HG03354 (cell line): Measurements from ENCODE around the gene ITSN2.
A peak's percentile ranks its signal among the peaks of the same experiment; 100 is the strongest.
"Not testable (repeated sequence)": the region's sequence is repeated elsewhere in the genome, so short reads cannot be mapped to it uniquely, and the experiment has no call there.

Experiments
- ATAC-seq: cut with Tn5 transposase; IDR thresholded peaks from one replicate; pipeline ENCODE4 v1.9.1; 2021; ENCODE audit warnings: mild to moderate bottlenecking; ENCODE audit not compliant: unreplicated experiment, poor library complexity, severe bottlenecking

Gene ITSN2

DNA sequence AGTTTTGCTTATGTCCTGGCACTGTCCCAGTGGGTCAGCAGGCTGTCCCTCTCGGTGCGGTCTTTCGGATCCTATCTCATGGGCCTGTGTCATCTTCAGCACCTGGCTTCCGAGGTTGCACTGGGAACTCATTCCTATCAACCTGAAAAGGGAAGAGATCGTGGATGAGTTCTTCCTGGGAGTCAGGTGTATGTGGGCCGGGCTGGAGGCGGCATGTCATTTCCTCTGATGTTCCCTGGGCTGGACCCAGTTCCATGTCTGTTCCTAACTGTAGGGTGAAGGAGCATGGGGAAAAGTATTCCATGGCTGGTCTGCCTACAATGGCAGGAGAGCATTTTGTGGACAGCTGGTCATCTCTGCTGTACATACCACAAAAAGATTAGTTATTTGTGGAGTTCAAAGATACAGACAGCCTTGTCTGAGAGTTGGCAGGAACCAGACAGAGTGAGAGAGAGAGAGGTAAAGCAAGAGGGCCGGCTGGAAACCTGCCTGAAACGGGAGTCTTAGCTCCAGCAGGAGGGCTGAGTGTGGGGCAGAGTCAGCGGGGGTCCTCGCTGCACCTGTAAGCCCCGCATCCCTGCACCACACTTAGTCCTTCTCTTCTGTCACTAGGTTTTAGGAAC is 160.3 kb downstream of the ITSN2 start:
- ATAC-seq = no peak

- not testable (repeated sequence) for ATAC-seq
These were observed 163.1 kb downstream of the ITSN2 start for GRCh38 chr2:24197213-24197612.

- no peak for ATAC-seq
These were observed 168.5 kb downstream of the ITSN2 start for GRCh38 chr2:24191848-24192247.

DNA sequence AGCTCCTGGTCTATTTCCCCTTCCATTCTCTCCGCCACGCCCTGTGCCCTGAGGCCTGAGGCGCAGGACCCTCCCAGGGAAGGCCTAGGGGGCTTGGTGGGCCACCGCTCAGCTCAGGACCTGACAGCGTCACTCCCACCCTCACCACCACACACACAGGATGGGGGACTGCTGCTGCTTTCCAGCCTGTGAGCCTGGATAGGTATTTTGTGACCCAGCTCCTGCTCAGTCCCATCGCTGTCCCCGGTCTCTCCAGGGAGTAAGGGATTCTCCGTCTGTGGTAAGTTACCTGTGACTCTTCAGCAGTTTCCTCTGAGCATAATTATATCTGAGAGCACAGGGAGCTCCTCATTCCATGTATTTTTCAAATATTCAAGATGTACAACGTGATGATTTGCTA is 169.2 kb downstream of the ITSN2 start:
- ATAC-seq = no peak

DNA sequence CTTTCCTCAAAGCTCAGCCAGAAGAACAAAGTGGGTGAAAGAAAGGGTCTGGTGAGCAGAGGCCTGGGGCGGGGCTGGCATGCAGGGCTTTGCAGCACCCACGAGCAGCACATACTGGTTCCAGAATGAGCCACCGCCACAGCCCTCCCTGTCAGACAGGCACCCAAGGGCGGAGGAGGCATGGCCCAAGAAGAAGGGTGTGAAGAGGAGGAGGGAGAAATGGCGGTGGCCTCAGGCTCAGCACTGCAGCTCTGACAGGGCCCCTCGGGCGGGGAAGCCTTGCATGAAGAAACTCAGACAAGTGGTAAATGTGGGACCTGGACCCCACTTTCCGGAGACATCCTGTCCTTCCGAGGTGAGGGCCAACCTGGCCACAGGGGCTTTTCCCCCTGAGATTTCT is 169.8 kb downstream of the ITSN2 start:
- no peak for ATAC-seq

GRCh38 chr2:24189551-24189950 is 170.8 kb downstream of the ITSN2 start:
- no peak for ATAC-seq

DNA sequence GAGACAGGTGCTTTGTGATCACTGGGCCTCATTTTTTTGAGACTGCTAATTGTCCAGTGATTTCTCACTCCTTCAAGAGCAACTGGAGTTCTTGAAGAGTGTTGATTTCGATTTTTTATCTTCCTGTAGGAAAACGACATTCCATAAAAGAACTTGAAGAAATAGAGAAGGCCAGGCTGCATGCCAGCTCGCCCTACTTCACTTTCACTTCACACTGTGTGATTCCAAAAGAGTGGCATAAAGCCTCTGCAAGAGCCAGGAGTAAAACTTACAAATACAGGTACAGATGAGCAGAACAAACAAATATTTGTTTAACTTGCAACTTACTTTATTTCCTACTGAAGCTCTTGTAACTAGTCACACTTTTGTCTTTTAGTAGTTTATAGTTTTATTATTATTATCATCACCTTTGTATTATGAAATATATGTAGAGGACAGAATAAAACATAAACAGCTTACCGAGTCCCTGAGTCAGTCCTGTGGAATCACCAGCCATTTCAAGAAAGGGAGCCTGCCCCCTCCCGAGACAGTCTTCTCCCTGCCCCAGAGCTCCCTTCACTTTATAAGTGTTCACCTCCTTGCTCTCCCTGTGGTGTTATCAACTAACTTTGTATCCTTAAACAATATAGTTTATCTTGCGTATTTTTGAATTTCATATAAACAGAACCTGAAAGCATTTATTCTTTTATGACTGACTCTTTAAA is 176.8 kb downstream of the ITSN2 start:
- no peak for ATAC-seq

GRCh38 chr2:24182507-24182906 is 177.8 kb downstream of the ITSN2 start:
- ATAC-seq = no peak

- no peak for ATAC-seq
These were observed 178.5 kb downstream of the ITSN2 start for GRCh38 chr2:24181849-24182248.

- no peak for ATAC-seq
These were observed 180.7 kb downstream of the ITSN2 start for GRCh38 chr2:24179683-24180082.

DNA sequence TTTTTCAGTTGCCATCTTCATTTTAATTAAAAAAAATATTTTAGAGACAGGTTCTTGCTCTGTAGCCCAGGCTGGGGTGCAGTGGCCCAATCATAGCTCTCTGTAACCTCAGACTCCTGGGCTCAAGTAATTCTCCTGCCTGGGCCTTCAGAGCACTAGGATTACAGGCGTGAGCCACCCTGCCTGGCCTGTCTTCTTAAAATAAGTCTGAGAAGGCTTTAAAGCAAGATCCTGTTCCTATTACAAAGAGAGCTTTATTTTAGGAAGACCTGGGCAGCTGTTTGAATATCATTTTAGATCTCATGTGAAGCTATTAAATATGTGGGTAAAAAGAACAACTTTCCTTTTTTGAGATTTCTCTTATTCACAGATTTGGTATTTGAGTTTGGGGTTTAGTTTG is 184.0 kb downstream of the ITSN2 start:
- ATAC-seq = no peak

DNA sequence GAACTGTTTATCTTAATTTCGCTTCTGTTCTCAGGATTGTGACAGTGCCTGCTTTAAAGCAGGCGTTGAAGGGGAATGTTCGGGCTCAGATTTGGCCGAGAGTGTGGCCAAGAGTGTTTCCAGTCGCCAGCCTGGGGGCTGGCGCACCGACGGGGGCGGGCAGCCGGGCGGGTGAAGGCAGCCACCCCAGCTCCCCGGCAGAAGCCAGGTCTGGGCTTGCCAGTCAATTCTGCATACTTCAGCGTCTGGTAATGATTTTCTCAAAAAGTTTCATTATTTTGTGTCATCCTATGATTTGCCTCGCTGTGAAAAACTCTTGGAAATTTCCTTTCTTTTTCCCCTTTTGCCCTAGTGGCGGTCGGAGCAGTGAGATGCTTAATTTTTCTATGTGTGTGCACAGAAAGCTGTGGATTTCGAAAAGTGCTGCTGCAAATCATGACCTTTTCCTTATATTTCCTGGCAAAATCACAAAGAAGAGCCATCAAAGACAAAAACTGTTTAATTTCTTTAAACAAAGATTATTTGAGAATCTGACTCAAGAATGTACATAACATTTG is 184.6 kb downstream of the ITSN2 start:
- ATAC-seq = no peak

GRCh38 chr2:24174851-24175277 is 185.5 kb downstream of the ITSN2 start, which contains the start of gene FAM228A:
Gene FAM228A (plus strand): TSS chr2:24175053. CDS start chr2:24175481, 428 bp downstream.
- ATAC-seq = no peak

- ATAC-seq = no peak
These were observed 191.3 kb downstream of the ITSN2 start for GRCh38 chr2:24169023-24169422.

DNA sequence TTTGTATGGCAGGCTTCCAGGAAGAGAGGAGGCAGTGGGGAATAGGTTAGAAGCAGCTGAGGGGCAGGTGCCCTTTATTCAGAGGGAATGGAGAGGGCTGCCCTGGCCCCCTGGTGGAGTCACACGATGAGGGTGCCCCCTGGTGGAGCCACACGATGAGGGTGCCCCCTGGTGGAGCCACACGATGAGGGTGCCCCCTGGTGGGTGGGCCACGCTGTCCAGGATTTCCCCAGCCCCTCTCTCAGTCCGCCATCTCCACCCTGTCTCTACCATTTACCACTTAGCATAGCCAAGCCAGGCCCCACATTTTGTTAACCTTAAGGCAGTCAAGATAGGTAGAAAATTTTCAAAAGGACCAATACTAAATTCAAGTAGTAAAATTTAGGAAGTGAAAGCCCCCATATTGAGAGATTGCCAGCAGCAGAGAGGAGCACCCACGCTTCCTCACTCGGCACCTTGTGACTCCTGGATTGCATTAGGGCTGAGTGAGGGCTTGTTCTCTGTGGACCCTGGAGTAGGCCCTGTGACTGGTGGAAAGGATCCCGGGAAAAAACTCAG is 195.8 kb downstream of the ITSN2 start:
- peak; percentile 59 for ATAC-seq

GRCh38 chr2:24163601-24164000 is 196.7 kb downstream of the ITSN2 start:
- ATAC-seq = no peak

- no peak for ATAC-seq
These were observed 197.2 kb downstream of the ITSN2 start for GRCh38 chr2:24163186-24163585.

DNA sequence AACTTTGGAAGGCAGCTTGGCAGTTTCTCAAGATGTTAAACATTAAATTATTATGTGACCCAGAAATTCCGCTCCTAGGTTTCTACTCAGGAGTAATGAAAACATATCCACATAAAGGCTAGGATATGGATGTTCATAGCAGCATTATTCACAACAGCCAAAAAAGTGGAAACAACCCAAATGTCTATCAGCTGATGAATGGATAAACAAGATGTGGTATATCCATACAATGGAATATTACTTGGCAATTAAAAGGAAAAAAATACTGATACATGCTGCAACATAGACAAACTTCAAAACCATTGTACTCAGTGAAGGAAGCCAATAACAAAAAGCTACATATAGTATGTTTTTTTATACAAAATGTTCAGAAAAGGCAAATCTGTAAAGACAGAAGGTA is 197.8 kb downstream of the ITSN2 start:
- no peak for ATAC-seq

- no peak for ATAC-seq
These were observed 199.6 kb downstream of the ITSN2 start for GRCh38 chr2:24160761-24161160.

GRCh38 chr2:24159708-24160107 is 200.6 kb downstream of the ITSN2 start:
- ATAC-seq = no peak

GRCh38 chr2:24158131-24158530 is 202.2 kb downstream of the ITSN2 start:
- ATAC-seq = no peak
